Measurements from ENCODE around the gene SLFN12L.

DNA sequence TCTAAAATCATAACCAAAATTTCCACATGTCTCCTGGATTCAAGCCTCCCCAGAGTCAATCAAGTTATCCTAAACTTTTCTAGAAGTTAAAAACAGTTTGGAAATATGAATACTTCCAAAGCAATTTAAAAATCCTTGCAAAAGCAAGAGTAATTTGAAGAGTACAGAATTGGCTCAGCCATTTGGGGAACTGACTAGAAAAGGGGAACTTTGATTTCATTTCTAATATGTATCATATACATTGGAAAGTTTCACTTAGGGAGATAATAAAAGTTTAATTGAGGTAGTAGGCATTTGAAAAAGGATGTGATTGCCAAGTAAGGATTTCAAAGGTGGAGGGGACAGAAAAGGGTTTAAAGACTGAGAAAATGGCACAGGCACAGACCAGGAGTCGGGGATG, 9.0 kb upstream of the SLFN12L start:
- TF ChIP-seq, protein P1, sequence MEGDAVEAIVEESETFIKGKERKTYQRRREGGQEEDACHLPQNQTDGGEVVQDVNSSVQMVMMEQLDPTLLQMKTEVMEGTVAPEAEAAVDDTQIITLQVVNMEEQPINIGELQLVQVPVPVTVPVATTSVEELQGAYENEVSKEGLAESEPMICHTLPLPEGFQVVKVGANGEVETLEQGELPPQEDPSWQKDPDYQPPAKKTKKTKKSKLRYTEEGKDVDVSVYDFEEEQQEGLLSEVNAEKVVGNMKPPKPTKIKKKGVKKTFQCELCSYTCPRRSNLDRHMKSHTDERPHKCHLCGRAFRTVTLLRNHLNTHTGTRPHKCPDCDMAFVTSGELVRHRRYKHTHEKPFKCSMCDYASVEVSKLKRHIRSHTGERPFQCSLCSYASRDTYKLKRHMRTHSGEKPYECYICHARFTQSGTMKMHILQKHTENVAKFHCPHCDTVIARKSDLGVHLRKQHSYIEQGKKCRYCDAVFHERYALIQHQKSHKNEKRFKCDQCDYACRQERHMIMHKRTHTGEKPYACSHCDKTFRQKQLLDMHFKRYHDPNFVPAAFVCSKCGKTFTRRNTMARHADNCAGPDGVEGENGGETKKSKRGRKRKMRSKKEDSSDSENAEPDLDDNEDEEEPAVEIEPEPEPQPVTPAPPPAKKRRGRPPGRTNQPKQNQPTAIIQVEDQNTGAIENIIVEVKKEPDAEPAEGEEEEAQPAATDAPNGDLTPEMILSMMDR (IDR thresholded peaks at IDR 0.05), result no peak
- TF ChIP-seq TEAD4 (CRISPR knock-in tag; IDR thresholded peaks at IDR 0.05), result no peak
- no peak for TF ChIP-seq ZNF121 (CRISPR knock-in tag; IDR thresholded peaks at IDR 0.05)
- no peak for TF ChIP-seq CBFB (CRISPR knock-in tag; IDR thresholded peaks at IDR 0.05; ENCODE audit: low read depth)
- no peak for TF ChIP-seq SMAD3 (CRISPR knock-in tag; IDR thresholded peaks at IDR 0.05; ENCODE audit: borderline replicate concordance)
- no peak for TF ChIP-seq CREB1 (CRISPR knock-in tag; IDR thresholded peaks at IDR 0.05)
- TF ChIP-seq, protein P2, sequence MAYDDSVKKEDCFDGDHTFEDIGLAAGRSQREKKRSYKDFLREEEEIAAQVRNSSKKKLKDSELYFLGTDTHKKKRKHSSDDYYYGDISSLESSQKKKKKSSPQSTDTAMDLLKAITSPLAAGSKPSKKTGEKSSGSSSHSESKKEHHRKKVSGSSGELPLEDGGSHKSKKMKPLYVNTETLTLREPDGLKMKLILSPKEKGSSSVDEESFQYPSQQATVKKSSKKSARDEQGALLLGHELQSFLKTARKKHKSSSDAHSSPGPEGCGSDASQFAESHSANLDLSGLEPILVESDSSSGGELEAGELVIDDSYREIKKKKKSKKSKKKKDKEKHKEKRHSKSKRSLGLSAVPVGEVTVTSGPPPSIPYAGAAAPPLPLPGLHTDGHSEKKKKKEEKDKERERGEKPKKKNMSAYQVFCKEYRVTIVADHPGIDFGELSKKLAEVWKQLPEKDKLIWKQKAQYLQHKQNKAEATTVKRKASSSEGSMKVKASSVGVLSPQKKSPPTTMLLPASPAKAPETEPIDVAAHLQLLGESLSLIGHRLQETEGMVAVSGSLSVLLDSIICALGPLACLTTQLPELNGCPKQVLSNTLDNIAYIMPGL (CRISPR knock-in tag; IDR thresholded peaks at IDR 0.05), result no peak
- TF ChIP-seq, protein P3, sequence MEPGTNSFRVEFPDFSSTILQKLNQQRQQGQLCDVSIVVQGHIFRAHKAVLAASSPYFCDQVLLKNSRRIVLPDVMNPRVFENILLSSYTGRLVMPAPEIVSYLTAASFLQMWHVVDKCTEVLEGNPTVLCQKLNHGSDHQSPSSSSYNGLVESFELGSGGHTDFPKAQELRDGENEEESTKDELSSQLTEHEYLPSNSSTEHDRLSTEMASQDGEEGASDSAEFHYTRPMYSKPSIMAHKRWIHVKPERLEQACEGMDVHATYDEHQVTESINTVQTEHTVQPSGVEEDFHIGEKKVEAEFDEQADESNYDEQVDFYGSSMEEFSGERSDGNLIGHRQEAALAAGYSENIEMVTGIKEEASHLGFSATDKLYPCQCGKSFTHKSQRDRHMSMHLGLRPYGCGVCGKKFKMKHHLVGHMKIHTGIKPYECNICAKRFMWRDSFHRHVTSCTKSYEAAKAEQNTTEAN (CRISPR knock-in tag; IDR thresholded peaks at IDR 0.05), result no peak
- TF ChIP-seq ELF4 (CRISPR knock-in tag; IDR thresholded peaks at IDR 0.05; ENCODE audit: low read depth), result no peak
- no peak for TF ChIP-seq ZNF138 (CRISPR knock-in tag; conservative IDR thresholded peaks at IDR 0.05)

Measured in WTC11 (cell line).